ENCODE measurements around the gene NCOA7.
"Not testable (repeated sequence)": the region's sequence is repeated elsewhere in the genome, so short reads cannot be mapped to it uniquely, and the experiment has no call there.

The NCOA7 gene

GRCh38 chr6:125842091-125842626, 51.4 kb downstream of the NCOA7 start:
- DNase-seq = no peak

GRCh38 chr6:125843593-125843992, 52.8 kb downstream of the NCOA7 start:
- DNase-seq = no peak

GRCh38 chr6:125844989-125845388, 54.2 kb downstream of the NCOA7 start:
- no peak for DNase-seq

GRCh38 chr6:125846292-125847024, 55.7 kb downstream of the NCOA7 start:
- no peak for DNase-seq

GRCh38 chr6:125848286-125848685, 57.5 kb downstream of the NCOA7 start:
- DNase-seq = not testable (repeated sequence)

GRCh38 chr6:125850361-125850760, 59.6 kb downstream of the NCOA7 start:
- DNase-seq = no peak

GRCh38 chr6:125852587-125852986, 61.8 kb downstream of the NCOA7 start:
- no peak for DNase-seq

- DNase-seq = no peak
These were observed 62.4 kb downstream of the NCOA7 start for GRCh38 chr6:125853168-125853567.

- no peak for DNase-seq
These were observed 63.0 kb downstream of the NCOA7 start for GRCh38 chr6:125853756-125854155.

GRCh38 chr6:125854355-125854754, 63.6 kb downstream of the NCOA7 start:
- no peak for DNase-seq

- DNase-seq = no peak
These were observed 65.0 kb downstream of the NCOA7 start for GRCh38 chr6:125855783-125856182.

GRCh38 chr6:125857846-125858245, 67.1 kb downstream of the NCOA7 start:
- no peak for DNase-seq

- DNase-seq = peak; percentile 68
These were observed 67.9 kb downstream of the NCOA7 start for GRCh38 chr6:125858427-125859320.

- no peak for DNase-seq
These were observed 69.0 kb downstream of the NCOA7 start for GRCh38 chr6:125859727-125860126.

- DNase-seq = no peak
These were observed 72.3 kb downstream of the NCOA7 start for GRCh38 chr6:125863023-125863422.

- DNase-seq = no peak
These were observed 74.3 kb downstream of the NCOA7 start for GRCh38 chr6:125865015-125865414.

GRCh38 chr6:125866433-125866832, 75.7 kb downstream of the NCOA7 start:
- DNase-seq = no peak

GRCh38 chr6:125867483-125867942, 76.8 kb downstream of the NCOA7 start:
- peak; percentile 34 for DNase-seq

GRCh38 chr6:125868252-125868651, 77.5 kb downstream of the NCOA7 start:
- no peak for DNase-seq

- no peak for DNase-seq
These were observed 78.1 kb downstream of the NCOA7 start for GRCh38 chr6:125868678-125869395.

- DNase-seq = no peak
These were observed 78.7 kb downstream of the NCOA7 start for GRCh38 chr6:125869427-125869826.

GRCh38 chr6:125871365-125871764, 80.6 kb downstream of the NCOA7 start:
- peak; percentile 87 for DNase-seq
